GM18858 (cell line): ENCODE measurements around the gene C1QA.
"Not testable (repeated sequence)": the region's sequence is repeated elsewhere in the genome, so short reads cannot be mapped to it uniquely, and the experiment has no call there.

ENCODE experiments used
- ATAC-seq: cut with Tn5 transposase; IDR thresholded peaks from one replicate; pipeline ENCODE4 v1.9.1; 2021; ENCODE audit not compliant: unreplicated experiment

The C1QA gene

DNA sequence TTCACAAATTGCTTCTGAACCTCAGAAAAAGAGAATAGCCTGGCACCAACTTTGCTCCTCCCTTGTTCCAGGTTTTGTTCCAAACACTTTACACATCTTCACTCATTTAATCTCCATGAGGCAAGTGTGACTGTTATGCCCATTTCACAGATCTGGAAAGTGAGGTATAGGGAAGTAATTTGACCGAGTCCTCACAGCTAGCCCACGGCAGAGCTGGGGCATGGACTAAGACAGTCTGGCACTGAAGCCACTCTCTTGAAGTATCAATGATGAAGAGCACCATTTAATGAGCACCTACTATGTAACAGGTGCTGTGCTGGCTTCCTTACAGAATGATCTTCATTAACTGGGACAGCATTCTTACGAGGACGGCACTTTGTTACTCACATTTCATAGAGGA, 35.6 kb downstream of the C1QA start:
- ATAC-seq = no peak

DNA sequence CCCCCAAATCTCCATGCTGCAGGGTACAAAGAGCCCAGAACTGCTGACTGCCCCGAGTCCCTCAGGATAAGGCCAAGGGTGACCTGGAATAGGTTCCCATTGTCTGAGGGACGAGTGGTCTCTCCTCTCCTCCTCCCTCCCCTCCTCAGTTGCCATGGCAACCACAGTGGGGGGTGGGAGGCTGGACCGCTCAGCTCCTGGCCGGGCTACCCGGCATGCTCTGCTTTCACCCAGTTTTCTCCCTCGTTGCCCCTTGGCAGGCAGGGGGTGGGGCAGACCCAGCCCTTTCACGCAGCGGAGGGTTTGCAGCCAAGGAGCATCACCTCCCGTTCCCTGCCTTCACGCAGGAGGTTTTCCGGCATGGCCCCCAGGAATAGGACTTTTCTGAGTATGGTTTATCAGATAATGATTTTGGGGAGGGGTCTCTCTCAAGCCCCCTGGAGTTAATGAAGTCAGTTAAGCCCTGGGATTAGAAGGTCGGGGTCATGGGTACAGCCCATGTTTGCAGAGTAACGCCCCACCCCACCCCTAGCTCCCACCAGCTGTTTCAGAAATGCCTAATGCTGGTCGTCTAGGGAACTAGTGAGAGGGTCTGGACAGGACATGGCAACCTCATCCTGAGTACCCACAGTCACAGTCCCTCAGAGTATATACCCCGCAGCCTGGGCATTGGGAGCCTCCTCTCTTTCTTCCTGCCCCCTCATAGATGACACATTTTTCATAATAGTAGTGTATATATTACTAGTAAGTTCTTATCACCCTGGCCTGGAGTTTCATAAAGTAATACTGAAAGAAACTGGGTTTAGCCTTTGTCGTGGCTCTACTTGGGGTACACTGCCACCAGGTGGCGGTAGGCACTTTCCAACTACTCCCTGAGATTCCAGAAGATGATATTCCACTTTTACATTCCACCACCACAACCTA, 37.3 kb downstream of the C1QA start:
- ATAC-seq = no peak

DNA sequence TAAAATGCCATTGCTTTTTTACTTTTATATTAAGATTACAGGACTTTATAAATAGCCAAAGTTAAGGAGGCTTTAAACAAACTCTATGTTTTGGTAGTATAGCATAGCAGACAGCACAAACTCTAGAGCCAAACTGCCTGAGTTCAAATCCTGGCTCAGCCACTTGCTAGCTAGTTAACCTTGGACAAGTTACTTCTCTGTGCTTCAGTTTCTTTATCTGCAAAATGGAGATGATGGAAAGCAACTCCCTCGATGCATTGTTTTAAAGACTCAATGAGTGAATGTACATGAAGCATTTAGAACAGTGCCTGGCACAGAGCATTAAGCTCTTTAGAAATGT, 38.0 kb downstream of the C1QA start:
- ATAC-seq = no peak

DNA sequence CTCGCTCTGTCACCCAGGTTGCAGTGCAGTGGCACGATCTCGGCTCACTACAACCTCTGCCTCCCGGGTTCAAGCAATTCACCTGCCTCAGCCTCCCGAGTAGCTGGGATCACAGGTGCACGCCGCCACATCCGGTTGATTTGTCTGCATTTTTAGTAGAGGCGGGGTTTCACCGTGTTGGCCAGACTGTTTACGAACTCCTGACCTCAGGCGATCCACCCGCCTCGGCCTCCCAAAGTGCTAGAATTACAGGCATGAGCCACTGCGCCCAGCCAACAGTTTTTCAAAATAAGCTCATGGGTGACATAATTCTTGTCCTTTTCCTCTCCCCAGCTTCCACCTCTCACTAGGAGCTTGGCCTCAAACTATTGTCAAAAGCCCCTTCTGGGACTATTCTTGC, 39.7 kb downstream of the C1QA start:
- ATAC-seq = not testable (repeated sequence)

DNA sequence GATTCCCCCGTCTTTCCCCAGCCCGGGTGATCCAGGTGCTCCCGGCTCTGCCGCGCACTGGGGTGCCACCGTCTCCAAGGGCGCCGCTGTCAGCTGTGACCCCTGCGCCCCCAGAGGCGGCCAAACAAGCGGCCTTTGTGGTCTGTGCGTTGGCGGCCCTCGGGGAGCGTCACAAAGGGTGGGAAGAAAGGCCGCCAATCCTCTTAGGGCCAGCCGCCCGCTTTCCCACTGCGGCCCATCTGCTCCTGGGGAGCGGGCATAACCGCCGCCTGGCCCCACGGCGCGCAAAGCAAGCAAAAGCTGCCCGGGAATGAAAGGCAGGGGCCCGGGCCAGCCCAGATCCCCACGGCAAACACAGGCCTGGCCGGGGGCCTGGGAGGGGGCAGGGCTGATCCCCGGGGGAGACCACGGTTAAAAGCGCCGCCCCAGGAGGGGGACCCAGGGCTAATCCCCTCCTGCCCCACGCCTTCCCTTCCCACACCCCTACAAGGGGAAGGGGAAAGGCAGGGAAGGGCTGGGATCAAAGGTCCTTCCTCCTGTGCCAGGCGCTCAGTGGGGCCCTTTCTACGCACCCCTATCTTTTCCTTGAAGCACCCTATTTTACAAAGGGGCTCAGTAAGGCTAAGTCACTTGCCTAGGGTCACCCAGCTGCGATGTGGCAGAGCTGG, 40.6 kb downstream of the C1QA start:
- no peak for ATAC-seq

DNA sequence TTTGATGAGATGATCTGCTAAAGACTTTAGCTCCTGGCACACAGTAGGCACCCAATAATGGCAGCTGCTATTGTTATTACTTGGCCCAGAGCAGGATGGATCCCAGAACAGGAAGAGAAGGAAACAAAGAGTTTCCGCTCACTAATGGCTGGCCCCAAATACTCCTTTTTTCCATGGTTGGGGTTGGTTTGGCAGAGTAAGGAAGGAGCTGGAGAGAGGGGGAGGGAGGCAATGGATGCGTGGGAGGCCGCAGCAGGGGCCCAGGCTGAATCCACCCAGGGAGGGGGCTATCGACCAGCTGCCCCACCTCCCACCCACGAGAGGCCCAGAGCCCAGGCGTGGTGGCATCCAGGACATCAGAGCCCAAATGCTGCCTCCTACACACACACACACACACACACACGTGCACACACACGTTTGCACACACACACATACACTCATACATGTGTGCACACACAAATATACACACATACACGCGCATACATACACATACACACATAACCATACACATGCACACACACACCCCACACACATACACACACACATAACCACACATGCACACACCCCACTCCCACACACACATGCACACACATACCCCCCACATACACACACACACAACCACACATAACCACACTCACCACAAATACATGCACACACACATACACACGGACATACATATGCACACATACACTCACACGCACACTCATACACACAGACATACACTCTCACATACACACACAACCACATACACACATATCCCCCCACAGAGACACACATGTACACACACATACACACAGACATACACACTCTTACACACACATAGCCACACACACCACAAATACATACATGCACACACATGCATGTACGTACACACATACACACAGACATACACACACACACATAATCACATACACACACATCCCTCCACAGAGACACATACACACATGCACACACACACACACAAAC, 41.8 kb downstream of the C1QA start:
- no peak for ATAC-seq

DNA sequence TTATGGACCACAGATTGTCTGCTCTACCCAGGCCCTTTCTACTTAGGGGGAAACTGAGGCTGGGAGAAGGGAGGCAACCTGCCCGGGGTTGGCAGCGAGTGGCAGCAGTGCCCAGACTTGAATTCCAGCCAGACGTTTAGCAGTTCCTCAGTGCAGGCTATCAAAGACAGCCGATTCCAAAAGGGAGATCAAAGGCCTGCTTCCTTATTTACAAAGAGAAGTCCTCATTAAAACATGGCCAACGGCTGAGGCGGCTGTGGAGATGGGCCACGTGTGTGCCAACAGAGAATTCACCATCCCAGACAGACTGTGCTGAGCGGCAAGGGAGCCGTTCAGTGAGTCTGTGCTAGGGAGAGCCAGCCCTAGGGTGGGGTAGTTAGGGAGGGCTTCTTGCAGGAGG, 44.3 kb downstream of the C1QA start:
- ATAC-seq = no peak

DNA sequence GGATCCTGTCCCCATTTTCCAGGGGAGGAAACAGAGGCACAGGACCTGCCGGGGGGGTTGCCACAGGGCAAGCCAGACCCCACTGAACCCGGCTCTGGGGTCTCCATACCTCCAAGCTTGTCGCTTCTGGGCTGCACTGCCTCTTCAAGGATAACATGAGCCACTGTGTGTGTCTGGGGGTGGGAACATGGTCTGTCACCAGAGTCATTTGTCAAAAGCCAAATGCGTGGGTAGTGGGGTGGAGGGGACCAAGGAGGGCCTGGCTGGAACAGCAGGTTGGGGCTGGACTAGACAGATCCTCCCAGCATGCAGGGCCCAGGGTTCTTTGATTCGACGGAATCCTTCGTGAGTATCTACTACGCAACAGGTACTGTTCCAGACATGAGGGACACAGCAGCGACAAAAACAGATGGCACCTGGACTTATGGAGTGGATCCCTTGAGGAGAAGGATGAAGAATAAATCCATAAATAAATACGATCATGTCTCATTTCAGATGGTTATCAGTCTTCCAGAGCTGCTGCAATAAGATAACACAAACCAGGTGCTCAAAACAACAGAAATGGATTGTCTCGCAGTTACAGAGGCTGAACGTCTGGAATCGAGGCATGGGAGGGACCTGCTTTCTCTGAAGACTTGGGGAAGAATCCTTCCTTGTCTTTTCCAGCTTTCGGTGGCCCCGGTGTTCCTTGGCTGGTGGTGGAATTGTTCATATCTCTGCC, 45.3 kb downstream of the C1QA start:
- no peak for ATAC-seq

DNA sequence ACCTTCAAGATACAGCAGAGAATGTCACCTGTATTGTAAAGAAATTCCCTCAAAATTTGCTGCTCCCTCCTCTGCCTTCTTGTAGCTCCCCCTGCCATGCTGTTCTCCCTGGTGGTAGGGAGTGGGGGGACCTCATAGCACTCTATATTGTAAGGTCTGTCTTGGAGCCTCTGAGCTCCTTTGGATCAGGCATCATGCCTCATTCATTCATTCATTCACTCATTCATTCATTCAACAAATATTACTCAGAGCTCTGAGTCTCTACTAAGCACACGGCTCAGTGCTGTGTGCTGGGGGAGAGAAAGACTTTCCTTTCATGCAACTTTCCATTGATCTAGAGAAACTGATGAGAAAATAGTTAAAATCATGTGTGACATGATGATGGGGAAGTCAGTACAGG, 47.1 kb downstream of the C1QA start:
- ATAC-seq = no peak

DNA sequence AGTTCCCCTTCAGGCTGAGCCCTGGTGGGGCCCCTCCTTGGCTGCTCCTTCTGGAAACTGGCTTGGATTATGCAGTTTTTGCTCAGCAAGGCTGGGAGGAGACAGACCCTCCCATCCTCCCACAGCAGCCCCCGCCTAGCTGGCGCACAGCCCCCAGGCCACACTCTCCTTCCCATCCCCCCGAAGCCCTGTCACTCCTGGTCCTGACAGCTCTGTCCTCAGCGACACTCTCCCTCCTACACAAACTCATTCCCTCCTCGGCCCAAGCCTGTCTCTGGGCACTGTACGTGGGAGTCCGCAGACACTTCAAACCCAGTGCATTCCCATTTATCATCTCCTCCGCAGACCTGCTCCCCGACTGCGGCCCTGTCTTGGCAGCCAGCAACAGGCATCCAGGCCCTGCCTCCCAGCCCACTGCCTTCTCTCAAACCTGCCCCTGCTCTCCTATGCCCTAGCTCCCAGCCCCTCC, 49.2 kb downstream of the C1QA start:
- no peak for ATAC-seq

DNA sequence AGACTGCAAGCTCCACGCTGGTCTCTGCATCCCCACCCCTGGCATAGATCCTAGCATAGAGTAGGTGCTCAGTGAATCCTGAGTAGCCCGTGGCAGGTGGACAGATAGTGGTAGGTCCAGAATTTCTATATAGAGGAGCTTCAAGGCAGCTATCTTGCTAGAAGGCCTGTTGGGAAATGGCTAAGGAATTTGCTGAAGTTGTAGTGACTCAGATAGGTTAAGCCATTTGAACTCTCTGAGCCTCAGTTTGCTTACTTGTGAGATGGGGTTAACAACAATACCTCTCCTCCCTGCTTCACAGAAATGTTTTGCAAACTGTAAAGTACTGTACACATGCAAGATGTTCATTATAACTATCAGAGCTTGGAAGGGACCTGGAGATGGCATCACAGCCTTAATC, 50.8 kb downstream of the C1QA start:
- ATAC-seq = no peak

DNA sequence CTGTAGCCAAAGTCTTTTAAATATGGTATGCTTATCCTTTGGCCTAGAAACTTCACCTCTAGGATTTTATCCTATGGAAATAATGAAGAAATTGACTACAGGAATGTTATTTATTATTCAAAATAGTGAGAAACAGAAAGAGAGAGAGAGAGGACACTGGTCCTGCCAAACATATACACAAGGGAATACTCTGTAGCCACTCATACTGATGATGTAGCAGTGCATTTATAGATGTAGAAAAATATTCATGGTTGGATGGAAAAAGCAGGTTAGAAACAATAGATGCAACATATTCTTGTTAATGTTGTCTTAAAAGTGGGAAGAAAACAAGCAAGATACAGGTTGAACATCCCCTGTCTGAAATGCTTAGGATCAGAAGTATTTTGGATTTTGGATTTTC, 52.0 kb downstream of the C1QA start:
- ATAC-seq = no peak
